Omental fat pad (tissue), 4 donors: ENCODE measurements around the gene SLC3A2. TPM values are rescaled to one million over a fixed set of nuclear protein-coding genes. Genes with fewer than 3 reads are reported as not detected.

Experiments used
- ATAC-seq: fragments of 150-250 bp; one replicate; pipeline ENCODE4 v1.9.1; 2016; ENCODE audit warnings: mild to moderate bottlenecking, moderate library complexity; ENCODE audit not compliant: low FRiP score
- DNase-seq: peaks from one replicate; pipeline ENCODE4 v3.0.0-alpha.2; 2019; ENCODE audit warnings: low spot score
- total RNA-seq, 4 donors: library from RNA; depleted of rRNA; stranded (reverse); fragments of >200 nt; gene quantifications; one replicate each; pipeline ENCODE4 v1.1.0, GENCODE V29; 2016
- TF ChIP-seq, protein P1 (sequence below), 3 donors: fragments of 450-650 bp; IDR thresholded peaks; one replicate each; pipeline ENCODE4 v1.5.1; 2016 to 2017; ENCODE audit warnings: antibody characterized with exemption in 3 of 3, mild to moderate bottlenecking in 3 of 3, moderate library complexity in 2 of 3

The SLC3A2 gene
- total RNA-seq, 4 donors from 2014 or later, result 110 to 239 (median 191) TPM

DNA sequence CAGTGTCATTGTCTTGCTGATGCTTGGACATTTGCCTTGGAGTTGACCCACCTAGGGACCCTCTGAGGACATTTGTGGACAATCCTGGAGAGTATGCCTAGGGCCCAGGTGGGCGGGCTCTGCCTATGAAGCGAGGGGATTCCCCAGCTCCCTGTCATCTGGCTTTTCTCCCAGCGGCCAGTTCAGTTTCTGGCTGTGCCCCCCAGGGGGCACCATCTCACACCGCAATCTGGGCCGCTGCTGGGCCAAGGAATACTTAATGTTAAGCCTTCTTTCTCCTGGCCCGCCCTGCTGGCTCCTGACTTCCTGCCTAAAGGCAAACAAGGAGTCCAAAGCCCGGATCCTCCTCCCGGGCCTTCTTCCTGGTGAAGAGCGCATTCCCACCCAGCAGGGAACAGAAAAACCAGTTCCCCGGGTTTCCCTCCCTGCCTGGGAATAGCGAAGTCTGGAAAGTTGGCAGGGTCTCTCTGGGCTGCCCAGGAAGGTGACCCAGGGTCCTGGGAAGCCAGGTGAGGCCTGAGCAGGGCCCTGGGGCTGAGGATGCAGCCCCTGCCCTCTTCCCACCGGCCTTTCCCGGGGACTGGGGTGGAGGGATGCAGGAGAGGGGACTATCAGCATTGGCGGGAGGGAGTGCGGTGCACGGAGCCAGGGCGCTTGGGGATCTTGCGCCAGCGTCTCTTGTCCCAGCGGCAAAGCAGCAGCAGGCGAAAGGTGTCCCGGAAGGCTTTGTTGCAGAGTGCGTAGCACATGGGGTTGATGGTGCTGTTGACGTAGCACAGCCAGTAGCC is 28.6 kb downstream of the SLC3A2 start:
- DNase-seq (no peak), ATAC-seq (peak; percentile 39)
- TF ChIP-seq, protein P1, sequence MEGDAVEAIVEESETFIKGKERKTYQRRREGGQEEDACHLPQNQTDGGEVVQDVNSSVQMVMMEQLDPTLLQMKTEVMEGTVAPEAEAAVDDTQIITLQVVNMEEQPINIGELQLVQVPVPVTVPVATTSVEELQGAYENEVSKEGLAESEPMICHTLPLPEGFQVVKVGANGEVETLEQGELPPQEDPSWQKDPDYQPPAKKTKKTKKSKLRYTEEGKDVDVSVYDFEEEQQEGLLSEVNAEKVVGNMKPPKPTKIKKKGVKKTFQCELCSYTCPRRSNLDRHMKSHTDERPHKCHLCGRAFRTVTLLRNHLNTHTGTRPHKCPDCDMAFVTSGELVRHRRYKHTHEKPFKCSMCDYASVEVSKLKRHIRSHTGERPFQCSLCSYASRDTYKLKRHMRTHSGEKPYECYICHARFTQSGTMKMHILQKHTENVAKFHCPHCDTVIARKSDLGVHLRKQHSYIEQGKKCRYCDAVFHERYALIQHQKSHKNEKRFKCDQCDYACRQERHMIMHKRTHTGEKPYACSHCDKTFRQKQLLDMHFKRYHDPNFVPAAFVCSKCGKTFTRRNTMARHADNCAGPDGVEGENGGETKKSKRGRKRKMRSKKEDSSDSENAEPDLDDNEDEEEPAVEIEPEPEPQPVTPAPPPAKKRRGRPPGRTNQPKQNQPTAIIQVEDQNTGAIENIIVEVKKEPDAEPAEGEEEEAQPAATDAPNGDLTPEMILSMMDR (IDR thresholded peaks at IDR 0.05), result peak in 2 of 3 donors; percentile 26 to 29

- ATAC-seq (no peak), DNase-seq (no peak)
- TF ChIP-seq, protein P1 (IDR thresholded peaks at IDR 0.05), result no peak
Measured at GRCh38 chr11:62910141-62910882, 29.6 kb downstream of the SLC3A2 start.

GRCh38 chr11:62911137-62912130 is 30.7 kb downstream of the SLC3A2 start:
- no peak for DNase-seq
- TF ChIP-seq, protein P1 (IDR thresholded peaks at IDR 0.05), result no peak
- ATAC-seq, result peak; percentile 68

DNA sequence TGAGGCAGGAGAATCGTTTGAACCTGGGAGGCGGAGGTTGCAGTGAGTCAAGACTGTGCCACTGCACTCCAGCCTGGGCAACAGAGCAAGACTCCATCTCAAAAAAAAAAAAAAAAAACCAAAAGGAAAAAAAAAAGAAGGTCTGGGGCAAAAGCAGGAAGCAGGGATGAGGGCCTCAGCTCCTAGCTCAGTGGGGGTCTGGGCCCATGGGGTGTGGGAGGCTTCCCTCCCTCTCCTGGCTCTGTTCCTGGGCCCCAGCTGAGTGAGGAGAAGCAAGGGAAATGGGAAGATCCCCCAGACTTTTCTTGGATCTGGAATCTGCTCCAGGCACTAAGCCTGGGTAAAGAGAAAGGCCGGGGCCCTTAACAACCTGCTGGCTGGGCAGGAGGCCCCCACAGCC is 31.6 kb downstream of the SLC3A2 start:
- DNase-seq (no peak), ATAC-seq (no peak)
- TF ChIP-seq, protein P1 (IDR thresholded peaks at IDR 0.05), result no peak

- TF ChIP-seq, protein P1 (IDR thresholded peaks at IDR 0.05), result no peak
- ATAC-seq (no peak), DNase-seq (no peak)
Measured at GRCh38 chr11:62914416-62914815, 33.7 kb downstream of the SLC3A2 start.

DNA sequence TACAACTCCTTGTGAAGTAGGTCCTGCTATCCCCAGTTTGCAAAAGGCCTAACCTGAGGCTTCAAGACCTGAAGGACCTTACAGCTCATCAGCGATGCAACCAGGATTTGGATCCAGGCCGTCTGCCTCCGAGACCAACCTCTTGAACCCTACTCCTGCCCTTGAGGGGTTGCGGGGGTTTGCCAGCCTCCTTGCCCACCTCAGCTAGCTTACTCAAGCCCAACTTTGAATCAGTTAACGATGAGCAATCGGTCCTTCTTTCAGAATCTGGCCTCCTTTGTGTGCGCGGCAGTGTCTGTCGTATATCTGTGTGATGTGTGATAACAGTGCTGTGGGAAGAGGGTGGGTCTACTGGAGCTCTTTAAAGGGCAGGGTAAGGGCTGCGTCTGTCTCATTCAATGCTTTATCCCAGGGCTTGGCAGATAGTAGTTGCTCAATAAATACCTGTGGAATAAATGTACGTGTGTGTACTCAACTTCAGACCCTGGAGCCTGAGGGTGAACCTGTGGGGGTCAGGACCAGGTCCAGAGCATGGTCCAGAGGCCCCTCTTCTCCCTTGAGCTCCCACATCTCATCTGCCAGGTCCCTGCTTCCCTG is 37.3 kb downstream of the SLC3A2 start:
- no peak for ATAC-seq
- TF ChIP-seq, protein P1 (IDR thresholded peaks at IDR 0.05), result no peak
- no peak for DNase-seq
